ENCODE measurements around the gene ANAPC2.

The ANAPC2 gene

DNA sequence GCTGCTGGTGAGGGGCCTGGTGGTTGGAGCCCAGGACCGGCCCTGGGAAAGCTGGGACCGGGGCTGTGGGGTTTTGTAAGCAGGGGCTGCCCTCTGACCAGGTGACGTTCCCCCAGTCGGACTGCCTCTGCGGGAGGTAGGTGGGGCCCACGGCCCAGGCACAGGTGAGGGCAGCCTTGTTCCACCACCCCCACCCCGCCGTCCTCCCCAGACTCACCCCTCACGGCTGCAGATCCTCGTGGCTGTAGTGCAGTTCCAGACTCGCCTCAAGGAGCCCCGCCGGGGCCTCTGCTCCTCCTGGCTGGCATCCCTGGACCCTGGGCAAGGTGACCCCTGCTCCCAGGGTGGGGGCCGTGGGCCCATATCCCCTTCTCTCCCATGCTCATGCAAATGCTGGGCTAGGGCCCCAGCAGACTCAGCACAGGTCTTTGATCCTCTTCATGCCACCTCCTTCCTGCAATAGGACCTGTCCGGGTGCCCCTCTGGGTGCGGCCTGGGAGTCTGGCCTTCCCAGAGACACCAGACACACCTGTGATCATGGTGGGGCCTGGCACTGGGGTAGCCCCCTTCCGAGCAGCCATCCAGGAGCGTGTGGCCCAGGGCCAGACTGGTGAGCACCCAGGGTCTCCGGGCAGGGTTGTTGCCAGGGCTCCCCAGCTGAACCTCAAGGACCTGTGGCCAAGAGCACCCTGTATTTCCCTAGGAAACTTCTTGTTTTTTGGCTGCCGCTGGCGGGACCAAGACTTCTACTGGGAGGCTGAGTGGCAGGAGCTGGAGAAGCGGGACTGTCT is 27.0 kb upstream of the ANAPC2 start:
- H3K4ac ChIP-seq (ENCODE audit: low read depth, low read length): no peak overlapping the region
- H4K8ac ChIP-seq (ENCODE audit: low read depth, low read length): no peak overlapping the region
- no peak for DNase-seq
- H3K79me2 ChIP-seq (ENCODE audit: control insufficient read depth, insufficient read depth, low read length): no peaks in the 10 kb centered on the region
- no peak overlapping the region for H3K27ac ChIP-seq (ENCODE audit: low read depth, low read length)
- no peak overlapping the region for H3K18ac ChIP-seq (ENCODE audit: low read length)
- H3K9ac ChIP-seq (ENCODE audit: low read length): no peak overlapping the region
- no peaks in the 10 kb centered on the region for H3K79me1 ChIP-seq (ENCODE audit: low read length)
- no peak overlapping the region for H3K23ac ChIP-seq (ENCODE audit: low read length)
- no peaks in the 10 kb centered on the region for H3K27me3 ChIP-seq (ENCODE audit: insufficient read depth, low read length, poor library complexity)
- peaks cover 1% of the 10 kb centered on the region for H3K36me3 ChIP-seq (ENCODE audit: control insufficient read depth, insufficient read depth, low read length)
- no peak overlapping the region for H4K5ac ChIP-seq (ENCODE audit: low read length)
- WGBS (ENCODE audit: extremely low coverage, insufficient coverage, low lambda C conversion rate): no CpG with 5 or more reads among the region's 22 CpGs
- no peak overlapping the region for H3K4me3 ChIP-seq (ENCODE audit: low read length)
- H2BK15ac ChIP-seq (replicated peaks; ENCODE audit: low read depth): no peak overlapping the region
- H3K56ac ChIP-seq (ENCODE audit: low read length): no peak overlapping the region
- no peak overlapping the region for H2AK5ac ChIP-seq (ENCODE audit: low read length)
- H3K4me1 ChIP-seq (ENCODE audit: control insufficient read depth, low read depth, low read length): peaks cover 5% of the 10 kb centered on the region
- H2BK5ac ChIP-seq (ENCODE audit: low read length): no peak overlapping the region
- H2BK120ac ChIP-seq (ENCODE audit: low read depth, low read length): no peak overlapping the region
- H3K4me2 ChIP-seq (ENCODE audit: low read length): no peak overlapping the region

DNA sequence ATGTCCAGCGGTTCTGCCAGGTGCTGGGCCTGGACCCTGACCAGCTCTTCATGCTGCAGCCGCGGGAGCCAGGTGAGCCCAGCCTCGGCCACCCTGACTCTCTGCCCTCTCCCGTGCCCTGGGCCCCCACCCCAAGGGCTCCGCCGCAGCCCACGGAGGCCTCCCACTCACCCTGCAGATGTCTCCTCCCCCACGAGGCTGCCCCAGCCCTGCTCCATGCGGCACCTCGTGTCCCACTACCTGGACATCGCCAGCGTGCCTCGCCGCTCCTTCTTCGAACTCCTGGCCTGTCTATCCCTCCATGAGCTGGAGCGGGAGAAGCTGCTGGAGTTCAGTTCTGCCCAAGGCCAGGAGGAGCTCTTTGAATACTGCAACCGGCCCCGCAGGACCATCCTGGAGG is 26.3 kb upstream of the ANAPC2 start:
- Histone ChIP-seq H3K79me2 (ENCODE audit: control insufficient read depth, insufficient read depth, low read length) (no peaks in the 10 kb centered on the region), H3K27me3 (ENCODE audit: insufficient read depth, low read length, poor library complexity) (no peaks in the 10 kb centered on the region), H3K4ac (ENCODE audit: low read depth, low read length) (no peak overlapping the region), H3K9ac (ENCODE audit: low read length) (no peak overlapping the region), H4K8ac (ENCODE audit: low read depth, low read length) (no peak overlapping the region), H3K4me2 (ENCODE audit: low read length) (no peak overlapping the region), H3K18ac (ENCODE audit: low read length) (no peak overlapping the region), H3K79me1 (ENCODE audit: low read length) (no peaks in the 10 kb centered on the region), H3K36me3 (ENCODE audit: control insufficient read depth, insufficient read depth, low read length) (peaks cover 1% of the 10 kb centered on the region), H2BK120ac (ENCODE audit: low read depth, low read length) (no peak overlapping the region), H3K4me3 (ENCODE audit: low read length) (no peak overlapping the region), H3K23ac (ENCODE audit: low read length) (no peak overlapping the region), H2BK15ac (replicated peaks; ENCODE audit: low read depth) (no peak overlapping the region), H2BK5ac (ENCODE audit: low read length) (no peak overlapping the region), H3K56ac (ENCODE audit: low read length) (no peak overlapping the region), H4K5ac (ENCODE audit: low read length) (no peak overlapping the region), H3K4me1 (ENCODE audit: control insufficient read depth, low read depth, low read length) (peaks cover 5% of the 10 kb centered on the region), H2AK5ac (ENCODE audit: low read length) (no peak overlapping the region), H3K27ac (ENCODE audit: low read depth, low read length) (no peak overlapping the region)
- no peak for DNase-seq
- WGBS (ENCODE audit: extremely low coverage, insufficient coverage, low lambda C conversion rate): no CpG with 5 or more reads among the region's 19 CpGs

DNA sequence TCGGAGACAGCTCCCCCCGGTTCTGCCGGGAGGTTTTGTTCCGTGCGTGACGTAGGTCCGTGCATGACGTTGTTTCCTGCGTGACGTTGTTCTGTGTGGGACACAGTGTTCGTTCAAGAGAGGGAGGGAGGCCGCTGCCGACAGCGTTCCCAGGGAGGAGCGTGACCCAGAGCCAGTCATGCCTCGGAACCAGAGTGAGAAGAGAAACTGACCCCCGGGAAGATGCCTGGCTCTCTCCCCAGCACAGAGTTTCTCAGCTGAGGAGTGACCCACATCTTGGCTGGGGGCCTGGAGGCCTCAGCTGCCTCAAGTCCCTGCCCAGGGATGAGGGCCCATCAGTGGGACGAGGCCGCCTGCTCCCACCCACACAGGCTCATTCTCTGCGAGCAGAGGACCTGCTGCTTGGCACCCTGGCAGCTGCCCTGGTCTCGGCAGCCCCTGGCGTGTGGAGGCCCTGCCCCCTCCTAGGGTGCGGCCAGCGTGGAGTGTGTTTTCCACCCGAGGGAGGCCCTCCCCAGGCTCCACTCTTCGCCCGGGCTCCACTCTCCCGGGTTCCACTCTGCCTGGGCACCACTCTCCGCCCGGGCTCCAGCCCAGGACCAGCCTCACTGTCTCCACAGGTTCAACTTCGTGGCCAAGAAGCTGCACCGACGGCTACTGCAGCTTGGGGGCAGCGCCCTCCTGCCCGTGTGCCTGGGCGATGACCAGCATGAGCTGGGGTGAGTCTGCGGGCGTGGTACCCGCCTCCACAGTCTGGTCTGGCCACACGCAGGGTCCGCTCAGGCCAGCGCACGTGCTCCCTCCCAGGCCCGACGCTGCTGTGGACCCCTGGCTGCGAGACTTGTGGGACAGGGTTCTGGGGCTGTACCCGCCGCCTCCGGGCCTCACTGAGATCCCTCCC is 25.1 kb upstream of the ANAPC2 start:
- Histone ChIP-seq H2AK5ac (ENCODE audit: low read length) (no peak overlapping the region), H3K56ac (ENCODE audit: low read length) (no peak overlapping the region), H3K9ac (ENCODE audit: low read length) (no peak overlapping the region), H3K18ac (ENCODE audit: low read length) (no peak overlapping the region), H3K4ac (ENCODE audit: low read depth, low read length) (no peak overlapping the region), H3K27ac (ENCODE audit: low read depth, low read length) (no peak overlapping the region), H3K27me3 (ENCODE audit: insufficient read depth, low read length, poor library complexity) (no peaks in the 10 kb centered on the region), H3K4me1 (ENCODE audit: control insufficient read depth, low read depth, low read length) (no peaks in the 10 kb centered on the region), H3K4me3 (ENCODE audit: low read length) (no peak overlapping the region), H4K8ac (ENCODE audit: low read depth, low read length) (no peak overlapping the region), H3K36me3 (ENCODE audit: control insufficient read depth, insufficient read depth, low read length) (peaks cover 1% of the 10 kb centered on the region), H4K5ac (ENCODE audit: low read length) (no peak overlapping the region), H3K23ac (ENCODE audit: low read length) (no peak overlapping the region), H3K79me2 (ENCODE audit: control insufficient read depth, insufficient read depth, low read length) (no peaks in the 10 kb centered on the region), H3K4me2 (ENCODE audit: low read length) (no peak overlapping the region), H2BK15ac (replicated peaks; ENCODE audit: low read depth) (no peak overlapping the region), H2BK120ac (ENCODE audit: low read depth, low read length) (no peak overlapping the region), H2BK5ac (ENCODE audit: low read length) (no peak overlapping the region), H3K79me1 (ENCODE audit: low read length) (no peaks in the 10 kb centered on the region)
- WGBS (ENCODE audit: extremely low coverage, insufficient coverage, low lambda C conversion rate): no CpG with 5 or more reads among the region's 49 CpGs
- no peak for DNase-seq

- no peak overlapping the region for H2BK120ac ChIP-seq (ENCODE audit: low read depth, low read length)
- no peak overlapping the region for H4K8ac ChIP-seq (ENCODE audit: low read depth, low read length)
- H2BK5ac ChIP-seq (ENCODE audit: low read length): no peak overlapping the region
- H3K56ac ChIP-seq (ENCODE audit: low read length): no peak overlapping the region
- no peaks in the 10 kb centered on the region for H3K79me2 ChIP-seq (ENCODE audit: control insufficient read depth, insufficient read depth, low read length)
- H4K5ac ChIP-seq (ENCODE audit: low read length): no peak overlapping the region
- no peak overlapping the region for H2BK15ac ChIP-seq (replicated peaks; ENCODE audit: low read depth)
- H2AK5ac ChIP-seq (ENCODE audit: low read length): no peak overlapping the region
- H3K18ac ChIP-seq (ENCODE audit: low read length): no peak overlapping the region
- H3K36me3 ChIP-seq (ENCODE audit: control insufficient read depth, insufficient read depth, low read length): peaks cover 1% of the 10 kb centered on the region
- H3K9ac ChIP-seq (ENCODE audit: low read length): no peak overlapping the region
- no peak overlapping the region for H3K27ac ChIP-seq (ENCODE audit: low read depth, low read length)
- DNase-seq: no peak
- no CpG with 5 or more reads among the region's 21 CpGs for WGBS (ENCODE audit: extremely low coverage, insufficient coverage, low lambda C conversion rate)
- no peak overlapping the region for H3K4me3 ChIP-seq (ENCODE audit: low read length)
- no peak overlapping the region for H3K4ac ChIP-seq (ENCODE audit: low read depth, low read length)
- H3K4me2 ChIP-seq (ENCODE audit: low read length): no peak overlapping the region
- H3K4me1 ChIP-seq (ENCODE audit: control insufficient read depth, low read depth, low read length): no peaks in the 10 kb centered on the region
- H3K23ac ChIP-seq (ENCODE audit: low read length): no peak overlapping the region
- no peaks in the 10 kb centered on the region for H3K27me3 ChIP-seq (ENCODE audit: insufficient read depth, low read length, poor library complexity)
- H3K79me1 ChIP-seq (ENCODE audit: low read length): peaks cover under 1% of the 10 kb centered on the region
These were observed 24.2 kb upstream of the ANAPC2 start for GRCh38 chr9:137212520-137212919.

- H3K79me1 ChIP-seq (ENCODE audit: low read length): peaks cover 10% of the 10 kb centered on the region
- no peak overlapping the region for H4K8ac ChIP-seq (ENCODE audit: low read depth, low read length)
- no peak overlapping the region for H3K27ac ChIP-seq (ENCODE audit: low read depth, low read length)
- H3K79me2 ChIP-seq (ENCODE audit: control insufficient read depth, insufficient read depth, low read length): peaks cover 7% of the 10 kb centered on the region
- no peak overlapping the region for H3K4ac ChIP-seq (ENCODE audit: low read depth, low read length)
- H2BK15ac ChIP-seq (replicated peaks; ENCODE audit: low read depth): no peak overlapping the region
- peaks cover 4% of the 10 kb centered on the region for H3K36me3 ChIP-seq (ENCODE audit: control insufficient read depth, insufficient read depth, low read length)
- no peaks in the 10 kb centered on the region for H3K4me1 ChIP-seq (ENCODE audit: control insufficient read depth, low read depth, low read length)
- no peak for DNase-seq
- H3K4me3 ChIP-seq (ENCODE audit: low read length): no peak overlapping the region
- H3K18ac ChIP-seq (ENCODE audit: low read length): no peak overlapping the region
- H2AK5ac ChIP-seq (ENCODE audit: low read length): no peak overlapping the region
- no peak overlapping the region for H3K56ac ChIP-seq (ENCODE audit: low read length)
- H4K5ac ChIP-seq (ENCODE audit: low read length): no peak overlapping the region
- no peak overlapping the region for H2BK5ac ChIP-seq (ENCODE audit: low read length)
- WGBS (ENCODE audit: extremely low coverage, insufficient coverage, low lambda C conversion rate): no CpG with 5 or more reads among the region's 13 CpGs
- H3K23ac ChIP-seq (ENCODE audit: low read length): no peak overlapping the region
- H3K9ac ChIP-seq (ENCODE audit: low read length): no peak overlapping the region
- no peak overlapping the region for H3K4me2 ChIP-seq (ENCODE audit: low read length)
- H2BK120ac ChIP-seq (ENCODE audit: low read depth, low read length): no peak overlapping the region
- H3K27me3 ChIP-seq (ENCODE audit: insufficient read depth, low read length, poor library complexity): no peaks in the 10 kb centered on the region
These were observed 23.2 kb upstream of the ANAPC2 start for GRCh38 chr9:137211532-137211931.
